CD4-positive, alpha-beta T cell treated with Interleukin-6 at 100 ng/mL for 8 hours (primary cell): Measurements from ENCODE around the gene RAB33B.
"Not testable (repeated sequence)": the region's sequence is repeated elsewhere in the genome, so short reads cannot be mapped to it uniquely, and the experiment has no call there.

Experiments used
- DNase-seq: peaks from one replicate; pipeline ENCODE4 v3.0.0-alpha.2; 2020; ENCODE audit warnings: mixed read lengths, low spot score

RAB33B gene

DNA sequence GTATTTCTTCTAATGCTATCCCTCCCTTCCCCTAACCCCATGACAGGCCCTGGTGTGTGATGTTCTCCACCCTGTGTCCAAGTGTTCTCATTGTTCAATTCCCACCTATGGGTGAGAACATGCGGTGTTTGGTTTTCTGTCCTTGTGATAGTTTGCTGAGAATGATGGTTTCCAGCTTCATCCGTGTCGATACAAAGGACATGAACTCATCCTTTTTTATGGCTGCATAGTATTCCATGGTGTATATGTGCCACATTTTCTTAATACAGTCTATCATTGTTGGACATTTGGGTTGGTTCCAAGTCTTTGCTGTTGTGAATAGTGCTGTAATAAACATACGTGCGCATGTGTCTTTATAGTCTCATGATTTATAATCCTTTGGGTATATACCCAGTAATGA is 10.6 kb downstream of the RAB33B start:
- DNase-seq: not testable (repeated sequence)

DNA sequence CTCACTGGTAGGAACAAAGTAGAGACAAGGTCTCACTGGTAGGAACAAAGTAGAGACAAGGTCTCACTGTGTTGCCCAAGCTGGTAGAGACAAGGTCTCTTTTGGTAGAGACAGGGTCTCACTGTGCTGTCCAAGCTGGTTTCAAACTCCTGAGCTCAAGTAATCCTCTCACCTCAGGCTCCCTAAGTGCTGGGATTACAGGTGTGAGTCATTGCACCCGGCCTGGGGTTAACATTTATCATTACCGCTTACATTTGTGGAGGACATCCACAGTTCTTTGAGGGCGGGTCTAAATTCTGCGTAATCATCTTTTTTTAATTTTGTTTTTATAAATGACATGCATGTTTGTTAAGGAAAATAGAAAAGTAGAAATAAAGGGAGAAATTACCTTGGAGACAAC is 12.0 kb downstream of the RAB33B start:
- no peak for DNase-seq

DNA sequence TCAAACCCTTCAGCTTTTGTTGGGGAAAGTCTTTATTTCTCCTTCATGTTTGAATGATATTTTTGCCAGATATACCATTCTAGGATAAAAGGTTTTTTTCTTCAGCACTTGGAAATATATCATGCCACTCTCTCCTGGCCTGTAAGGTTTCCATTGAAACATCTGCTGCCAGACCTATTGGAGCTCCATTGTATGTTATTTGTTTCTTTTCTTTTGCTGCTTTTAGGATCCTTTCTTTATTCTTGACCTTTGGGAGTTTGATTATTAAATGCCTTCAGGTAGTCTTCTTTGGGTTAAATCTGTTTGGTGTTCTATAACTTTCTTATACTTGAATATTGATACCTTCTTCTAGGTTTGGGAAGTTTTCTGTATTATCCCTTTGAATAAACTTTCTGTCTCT is 14.8 kb downstream of the RAB33B start:
- DNase-seq: not testable (repeated sequence)

DNA sequence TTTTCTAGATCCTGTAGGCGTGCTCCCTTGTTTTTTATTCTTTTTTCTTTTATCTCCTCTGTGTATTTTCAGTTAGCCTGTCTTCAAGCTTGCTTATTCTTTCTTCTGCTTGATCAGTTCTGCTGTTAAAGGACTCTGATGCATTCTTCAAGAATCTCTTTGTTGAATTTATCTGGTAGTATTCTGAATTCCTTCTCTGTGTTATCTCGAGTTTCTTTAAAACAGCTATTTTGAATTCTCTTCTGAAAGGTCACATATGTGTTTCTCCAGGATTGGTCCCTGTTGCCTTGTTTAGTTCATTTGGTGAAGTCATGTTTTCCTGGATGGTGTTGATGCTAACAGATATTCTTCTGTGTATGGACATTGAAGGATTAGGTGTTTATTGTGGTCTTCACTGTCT is 15.3 kb downstream of the RAB33B start:
- DNase-seq: no peak

DNA sequence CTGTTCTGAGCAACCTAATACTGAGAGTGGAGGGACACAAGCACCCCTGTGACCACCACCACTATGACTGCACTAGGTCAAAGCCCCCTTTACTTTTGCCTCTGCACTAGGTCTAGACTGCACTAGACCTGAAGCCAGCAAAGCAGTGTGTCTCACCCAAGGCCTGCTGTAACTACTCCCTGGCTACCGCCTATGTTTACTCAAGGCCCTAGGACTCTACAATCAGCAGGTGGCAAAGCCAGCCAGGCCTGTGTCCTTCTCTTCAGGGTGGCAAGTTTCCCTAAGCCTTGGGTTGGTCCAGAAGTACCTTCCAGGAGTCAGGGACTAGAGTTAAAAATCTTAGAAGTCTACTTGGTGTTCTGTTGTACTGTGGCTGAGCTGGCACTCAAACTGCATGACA is 15.9 kb downstream of the RAB33B start:
- no peak for DNase-seq

DNA sequence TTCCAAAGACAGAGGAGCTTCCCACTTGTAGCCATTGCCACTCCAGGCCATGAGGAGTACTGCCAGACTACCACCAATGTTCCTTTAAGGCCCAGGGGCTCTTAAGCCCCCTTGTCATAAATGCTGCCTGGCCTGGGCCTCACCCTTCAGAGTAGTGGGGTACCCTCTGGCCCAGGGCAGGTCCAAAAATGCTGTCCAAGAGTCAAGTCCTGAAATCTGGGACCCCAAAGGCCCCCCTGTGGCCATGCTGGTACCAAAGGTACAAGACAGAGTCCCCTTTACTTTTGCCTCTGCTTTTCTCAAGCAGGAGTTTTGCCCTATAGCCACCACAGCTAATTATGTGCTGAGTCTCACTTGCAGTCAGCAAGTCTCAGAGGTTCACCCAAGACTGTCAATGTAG is 16.4 kb downstream of the RAB33B start:
- no peak for DNase-seq

DNA sequence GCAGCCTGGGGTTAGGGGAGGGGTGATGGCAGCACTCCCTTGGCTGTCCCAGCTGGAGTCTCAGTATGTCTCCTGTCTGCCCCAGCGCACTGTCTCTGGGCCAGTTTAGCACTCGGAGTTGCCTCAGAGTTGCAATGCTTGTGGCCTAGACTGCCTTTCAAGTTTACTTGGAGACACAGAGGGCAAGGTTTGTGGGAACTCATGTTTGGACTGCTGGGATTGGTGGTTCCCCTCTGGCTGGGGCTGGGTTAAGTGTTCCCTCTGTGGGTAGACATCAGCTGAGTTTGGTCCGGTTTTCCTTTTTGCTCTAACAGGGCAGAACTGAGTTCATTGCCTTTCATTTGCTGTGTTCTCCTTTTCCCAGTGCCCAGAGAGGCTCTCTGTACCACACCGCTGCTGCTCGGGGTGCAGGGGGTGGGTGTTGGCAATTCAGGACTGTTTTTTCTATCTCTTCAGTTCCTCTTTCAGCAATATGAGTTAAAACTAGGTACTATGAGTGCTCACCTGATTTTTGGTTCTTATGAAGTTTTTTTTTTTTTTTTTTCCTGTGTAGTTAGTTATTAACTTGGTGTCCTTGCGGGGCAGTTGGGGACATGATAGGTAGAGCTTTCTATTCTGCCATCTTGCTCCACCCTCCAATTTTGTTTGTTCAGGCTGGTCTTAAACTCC is 17.2 kb downstream of the RAB33B start:
- no peak for DNase-seq

DNA sequence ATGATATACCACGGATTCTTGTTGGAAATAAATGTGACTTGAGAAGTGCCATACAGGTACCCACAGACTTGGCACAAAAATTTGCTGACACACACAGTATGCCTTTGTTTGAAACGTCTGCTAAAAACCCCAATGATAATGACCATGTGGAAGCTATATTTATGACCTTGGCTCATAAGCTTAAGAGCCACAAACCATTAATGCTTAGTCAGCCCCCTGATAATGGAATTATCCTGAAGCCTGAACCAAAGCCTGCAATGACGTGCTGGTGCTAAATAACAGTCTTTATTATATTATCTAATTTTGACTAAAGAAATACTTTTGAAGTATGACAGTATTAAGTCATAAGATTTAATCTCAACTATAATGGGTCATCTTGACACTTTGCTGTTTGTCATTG is 18.9 kb downstream of the RAB33B start:
- DNase-seq: no peak

DNA sequence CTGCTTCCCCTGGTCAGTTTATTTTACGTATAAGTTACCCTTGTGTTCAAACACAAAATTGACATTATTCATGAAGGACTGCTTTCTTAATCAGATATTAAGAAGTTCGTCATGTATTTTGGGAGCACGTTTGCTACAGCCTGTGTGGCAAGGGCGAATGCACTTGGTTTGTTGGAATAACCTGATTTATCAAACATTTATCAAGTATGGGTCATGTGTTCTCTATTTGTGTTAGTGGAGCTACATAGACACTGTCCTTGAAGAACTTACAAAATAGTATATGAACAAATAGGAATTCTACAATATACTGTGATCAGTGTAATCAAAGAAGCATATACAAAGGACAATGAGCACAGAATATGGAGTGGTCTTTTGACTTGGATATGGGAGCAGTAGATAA is 22.4 kb downstream of the RAB33B start:
- no peak for DNase-seq

DNA sequence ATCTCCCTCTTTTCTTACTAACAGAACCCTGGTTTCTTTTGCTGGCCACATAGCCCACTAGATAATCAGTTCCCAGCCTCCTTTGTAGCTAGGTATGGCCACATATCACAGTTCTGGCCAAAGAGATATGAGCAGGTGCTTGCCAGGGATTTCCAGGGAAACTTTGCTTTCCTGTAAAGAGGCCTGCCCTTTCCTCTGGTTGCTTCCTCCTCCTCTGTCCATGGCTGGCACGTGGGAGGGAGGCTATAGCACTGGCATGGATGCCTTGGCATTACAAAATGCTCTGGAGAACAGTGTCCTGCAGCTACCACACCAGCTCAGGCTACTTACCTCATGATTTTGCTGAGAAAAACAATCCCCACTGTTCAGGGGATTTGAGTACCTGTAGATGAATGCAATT is 27.5 kb downstream of the RAB33B start:
- no peak for DNase-seq

DNA sequence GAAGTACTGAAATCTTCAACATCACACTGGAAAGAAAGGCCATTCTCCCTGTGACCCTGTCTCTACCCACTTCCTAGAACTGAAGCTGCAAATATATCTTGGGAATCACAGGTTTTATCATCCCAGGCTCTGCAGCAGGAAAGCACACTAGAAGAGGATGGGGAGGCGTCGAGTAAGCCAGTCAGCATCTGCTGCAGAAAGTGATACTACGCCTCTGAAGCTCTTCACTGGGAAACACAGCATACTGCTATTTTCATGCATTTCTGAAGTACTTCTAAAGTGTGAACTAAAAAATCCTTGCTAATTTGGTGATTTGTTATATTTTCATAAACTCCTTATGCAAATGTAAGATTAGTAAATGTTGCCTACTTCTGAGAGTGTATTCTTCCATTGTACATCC is 29.1 kb downstream of the RAB33B start:
- no peak for DNase-seq

DNA sequence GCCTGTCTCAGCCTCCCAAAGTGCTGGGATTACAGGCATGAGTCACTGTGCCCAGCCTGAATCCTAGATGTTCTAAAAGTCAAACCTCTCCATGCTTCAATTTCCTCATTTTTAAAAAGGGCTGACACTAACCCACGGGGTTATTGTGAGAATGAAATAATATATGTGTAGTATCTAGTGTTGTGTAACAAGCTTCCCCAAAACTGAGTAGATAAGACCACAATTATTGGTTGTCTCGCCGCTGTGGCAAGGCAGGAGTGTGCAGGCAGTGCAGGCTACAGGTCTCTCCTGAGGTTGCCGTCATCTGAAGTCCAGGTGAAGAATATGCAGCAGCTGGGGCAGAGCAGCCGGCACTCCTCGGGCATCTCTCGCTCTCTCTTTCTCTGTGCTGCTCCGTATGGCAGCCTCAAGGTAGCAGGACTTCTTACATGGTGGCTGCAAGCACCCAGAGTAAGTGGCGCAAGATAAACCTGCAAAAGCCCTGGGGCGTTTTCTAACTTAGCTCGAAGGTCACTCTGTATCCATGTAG is 30.9 kb downstream of the RAB33B start:
- DNase-seq: no peak

DNA sequence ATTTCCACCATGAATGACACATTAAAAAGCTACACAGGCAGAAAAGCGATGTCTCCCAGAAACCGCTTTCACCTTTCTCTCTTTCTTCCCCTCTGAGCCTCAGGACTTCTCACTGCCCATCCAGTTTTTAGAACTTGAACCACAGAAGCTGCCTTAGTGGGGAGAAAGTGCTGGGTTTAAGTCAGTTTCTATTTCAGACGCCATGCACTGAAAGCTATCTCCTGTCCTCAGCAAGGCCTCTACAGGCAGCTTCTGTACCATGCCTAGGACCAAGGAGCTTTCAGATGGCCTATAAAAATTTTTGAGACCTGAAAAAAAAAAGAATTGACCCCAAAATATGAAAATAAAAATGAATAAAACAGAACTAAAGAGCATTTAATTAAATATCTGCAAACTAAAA is 34.5 kb downstream of the RAB33B start:
- no peak for DNase-seq

DNA sequence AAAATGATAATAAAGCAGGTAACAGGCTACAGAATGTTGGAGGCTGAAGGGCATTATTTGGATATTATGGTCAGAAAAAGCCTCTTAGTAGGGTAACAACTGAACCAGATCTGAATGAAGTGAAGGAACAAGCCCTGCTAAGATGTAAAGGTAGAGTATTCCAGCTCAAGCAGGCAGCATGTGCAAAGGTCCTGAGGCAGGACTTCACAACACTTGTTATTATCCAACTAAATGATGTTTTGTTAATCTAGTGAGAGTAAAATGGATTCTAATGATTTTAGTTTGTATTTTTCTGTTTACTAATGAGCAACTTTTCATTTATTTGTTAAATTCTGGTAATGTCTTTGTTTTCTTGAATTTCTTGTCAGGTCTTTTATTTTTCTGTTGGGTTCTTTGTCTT is 35.7 kb downstream of the RAB33B start:
- DNase-seq: no peak

DNA sequence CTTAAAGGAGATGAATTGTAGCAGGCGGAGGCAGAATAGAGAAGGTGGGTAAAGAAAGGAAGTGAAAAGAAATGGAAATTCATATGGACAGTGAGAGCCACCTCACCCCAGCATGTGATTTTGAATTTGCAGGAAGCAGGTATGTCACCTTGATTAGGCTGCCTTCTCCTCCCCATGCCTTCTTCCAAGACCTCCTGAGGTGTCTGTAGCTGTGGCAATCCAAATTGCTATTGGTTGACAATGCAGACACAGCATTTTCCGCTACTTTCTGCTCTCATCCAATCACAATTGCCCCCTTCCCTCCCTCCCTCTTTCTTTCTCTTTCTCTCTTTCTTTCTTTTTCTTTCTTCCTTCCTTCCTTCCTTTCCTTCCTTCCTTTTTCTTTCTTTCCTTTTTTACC is 38.5 kb downstream of the RAB33B start:
- no peak for DNase-seq

DNA sequence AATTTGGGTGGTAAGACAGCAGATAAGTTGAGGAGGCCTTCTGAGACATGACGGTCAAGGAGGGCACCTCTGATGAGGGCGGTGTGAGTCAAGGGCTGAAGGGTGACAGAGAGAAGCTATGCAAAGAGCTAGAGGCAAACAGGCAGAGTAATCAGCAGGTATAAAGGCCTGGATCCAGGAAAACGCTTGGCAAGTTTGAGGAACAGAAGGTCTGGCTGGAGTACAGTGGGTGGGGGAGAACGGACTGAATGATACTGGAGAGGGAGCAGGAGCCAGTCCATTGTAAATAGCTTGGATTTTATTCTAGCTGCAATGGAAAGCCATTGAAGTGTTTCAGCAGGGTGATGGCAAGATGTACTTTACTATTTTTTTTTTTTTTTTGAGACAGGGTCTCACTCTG is 39.3 kb downstream of the RAB33B start:
- DNase-seq: no peak

DNA sequence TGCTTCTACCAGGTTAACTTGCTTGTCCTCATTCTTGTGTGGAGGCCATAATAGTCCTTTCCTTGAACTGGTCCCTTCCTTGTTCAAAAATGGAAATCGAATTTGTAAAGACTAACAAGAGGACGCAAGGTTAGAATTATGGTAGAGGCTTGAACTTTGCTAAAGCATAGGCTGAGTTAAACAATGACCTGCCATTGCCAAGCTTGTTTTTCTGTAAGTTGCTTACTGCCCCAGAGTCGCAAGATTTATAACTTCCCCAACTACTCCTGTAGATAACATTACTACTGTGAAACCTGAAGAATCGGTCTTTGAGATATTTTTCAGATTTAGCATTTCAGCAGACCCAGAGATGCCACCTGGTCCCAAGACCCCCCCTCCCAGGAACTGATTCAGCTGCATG is 45.3 kb downstream of the RAB33B start:
- DNase-seq: no peak

DNA sequence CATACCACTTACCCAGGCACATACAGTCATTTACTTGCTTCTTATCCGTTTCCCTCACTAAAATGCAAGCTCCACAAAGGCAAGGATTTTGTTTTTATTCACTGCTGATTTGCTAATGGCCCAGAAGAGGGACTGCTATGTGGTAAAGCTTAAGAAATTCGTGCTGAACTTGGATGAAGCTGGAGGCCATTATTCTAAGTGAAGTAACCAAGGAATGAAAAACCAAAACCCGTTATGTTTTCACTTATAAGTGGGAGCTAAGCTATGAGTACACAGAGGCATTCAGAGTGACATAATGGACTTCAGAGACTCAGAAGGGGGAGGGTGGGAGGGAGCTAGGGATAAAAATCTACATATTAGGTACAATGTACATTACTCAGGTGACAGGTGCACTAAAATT is 47.2 kb downstream of the RAB33B start:
- no peak for DNase-seq

DNA sequence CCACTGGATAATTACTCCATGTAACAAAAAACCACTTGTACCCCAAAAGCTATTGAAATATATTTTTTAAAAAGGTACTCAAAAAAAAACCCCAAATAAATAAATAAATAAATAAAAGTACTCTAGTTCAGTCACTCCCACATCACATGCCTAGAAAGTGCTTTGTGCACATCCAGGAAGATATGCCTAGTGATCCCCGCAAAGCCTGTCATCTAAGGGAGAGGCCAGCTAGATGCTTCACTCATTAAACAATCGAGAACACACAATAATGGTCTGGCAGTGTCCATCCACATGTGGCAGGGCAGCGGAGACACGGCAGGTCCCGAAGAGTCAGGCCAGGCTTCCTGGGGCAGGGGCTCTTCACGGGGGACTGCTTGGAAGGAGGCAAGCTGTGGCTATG is 47.6 kb downstream of the RAB33B start:
- DNase-seq: no peak

DNA sequence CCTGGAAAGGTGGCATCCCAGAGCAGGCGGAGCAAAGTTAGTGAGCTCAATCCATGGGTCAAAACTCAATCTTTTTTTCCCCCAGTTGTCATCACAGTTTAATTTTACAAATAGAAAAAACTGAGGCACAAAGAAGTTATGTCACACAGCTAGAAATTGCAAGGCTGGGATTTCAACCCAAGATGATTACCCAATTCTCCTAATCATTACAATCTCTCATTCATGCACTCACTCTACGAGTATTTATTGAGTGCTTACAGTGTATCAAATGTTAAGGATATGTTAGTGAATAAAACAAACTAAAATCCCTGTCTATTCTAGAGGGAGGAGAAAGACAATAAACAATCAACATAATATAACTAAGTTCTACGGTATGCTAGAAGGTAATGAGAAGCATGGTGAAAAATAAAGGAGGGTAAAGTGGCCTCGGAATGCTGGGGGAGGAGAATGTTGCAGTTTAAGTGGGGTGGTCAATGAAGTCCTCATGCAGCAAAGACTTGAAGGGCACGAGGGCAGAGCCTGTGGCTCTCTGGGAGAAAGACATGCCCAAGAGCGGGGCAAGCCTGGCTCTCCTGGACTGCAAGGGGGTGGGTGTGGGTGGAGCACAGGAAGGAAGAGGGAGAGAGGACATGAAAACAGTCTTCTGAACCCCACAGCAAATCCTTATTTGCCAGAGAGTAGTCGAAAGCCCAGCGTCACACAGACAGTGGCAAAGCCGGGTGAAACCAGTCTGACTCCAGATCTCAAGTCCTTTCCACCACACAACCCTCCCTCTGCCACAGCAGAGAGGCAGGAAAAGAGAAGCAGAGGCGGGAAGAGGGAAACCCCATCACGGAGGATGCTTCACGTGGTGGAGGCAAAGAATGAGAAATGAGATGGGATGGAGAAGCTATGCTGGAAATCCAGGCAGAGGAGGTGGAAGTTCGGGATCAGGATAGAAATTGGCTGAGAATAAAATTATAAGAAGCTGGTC is 48.3 kb downstream of the RAB33B start:
- no peak for DNase-seq

DNA sequence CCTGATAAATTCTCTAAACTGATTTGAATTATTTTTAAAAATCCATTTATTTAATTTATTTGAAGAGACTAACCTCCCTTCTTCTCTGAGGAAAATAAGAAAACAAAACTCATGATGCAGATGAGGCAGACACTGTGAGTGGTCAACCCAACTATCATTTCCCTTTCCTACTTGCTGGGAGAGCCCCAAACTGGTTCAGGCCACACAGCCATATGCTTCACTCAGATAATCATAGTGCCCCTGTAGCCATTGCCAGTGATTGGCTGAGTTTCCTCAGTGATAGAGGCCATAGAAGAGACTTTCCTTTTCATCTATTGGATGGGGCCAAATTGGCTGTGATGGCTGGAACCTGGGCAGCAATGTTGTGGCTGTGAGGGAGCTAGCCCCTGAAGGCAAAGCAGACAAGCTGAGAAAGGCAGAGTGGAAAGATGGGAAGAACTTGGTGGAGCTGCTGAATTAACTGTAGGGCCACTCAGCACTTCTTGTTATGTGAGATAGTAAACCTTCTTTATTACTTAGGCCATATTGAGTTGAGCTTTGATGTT is 49.8 kb downstream of the RAB33B start:
- DNase-seq: no peak

DNA sequence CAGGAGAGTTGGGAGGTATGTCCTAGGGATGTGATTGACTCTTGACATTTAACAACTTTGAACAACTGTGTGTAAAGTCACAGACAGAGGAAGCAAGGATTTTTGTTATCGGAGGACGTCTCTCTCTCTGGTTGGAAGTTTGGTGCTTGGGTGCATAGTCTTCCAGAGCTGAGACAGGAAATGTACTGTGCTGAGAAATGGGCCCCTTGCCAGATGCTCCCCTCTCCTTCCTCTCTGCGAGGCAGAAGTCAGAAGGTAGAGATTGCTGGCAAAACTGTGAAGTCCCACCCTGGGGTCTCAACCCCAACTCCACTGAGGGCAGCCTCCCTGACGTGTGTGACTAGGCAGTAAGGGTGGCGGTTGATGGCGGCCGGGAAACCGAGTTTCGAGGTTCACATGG is 52.9 kb downstream of the RAB33B start:
- DNase-seq: no peak
